ENCODE results near the gene IQGAP2. TPM values are rescaled to one million over a fixed set of nuclear protein-coding genes. Genes with fewer than 3 reads are reported as not detected.

The IQGAP2 gene
- total RNA-seq, 6 experiments from 2014 or later, result 96.4 to 152 (median 123) TPM

- ATAC-seq (no peak), DNase-seq (no peak)
- Histone ChIP-seq H3K27me3 (no peaks in the 10 kb centered on the region), H3K27ac (no peak overlapping the region), H3K4me1 (peaks cover 0 to 5% (median 0%) of the 10 kb centered on the region in 4 donors), H3K9me3 (no peaks in the 10 kb centered on the region), H3K36me3 (no peaks in the 10 kb centered on the region), H3K4me3 (no peak overlapping the region)
- TF ChIP-seq CTCF (IDR thresholded peaks at IDR 0.05) (no peak), POLR2A (IDR thresholded peaks at IDR 0.05) (no peak)
- WGBS (ENCODE audit: insufficient coverage, low coverage, low lambda C conversion rate, missing lambda C conversion rate), result 83% methylated on average over 3 of the region's 3 CpGs
- intact Hi-C loops (cut with DNase I), result no loop called here
Observed at GRCh38 chr5:76754668-76755078, 351.6 kb downstream of the IQGAP2 start.

- ATAC-seq, result peak; percentile 21 to 83 (median 60)
- 54% methylated on average over 11 of the region's 11 CpGs for WGBS (ENCODE audit: insufficient coverage, low coverage, low lambda C conversion rate, missing lambda C conversion rate)
- intact Hi-C loops (cut with DNase I), result no loop called here
- Histone ChIP-seq H3K4me3 (peak overlapping the region in 2 of 3 donors; percentile 24 to 25), H3K27me3 (no peaks in the 10 kb centered on the region), H3K36me3 (no peaks in the 10 kb centered on the region), H3K27ac (peak overlapping the region in 1 of 3 donors; percentile 39), H3K9me3 (no peaks in the 10 kb centered on the region), H3K4me1 (peaks cover 0 to 5% (median 0%) of the 10 kb centered on the region in 4 donors)
- TF ChIP-seq POLR2A (IDR thresholded peaks at IDR 0.05) (peak; percentile 64), CTCF (IDR thresholded peaks at IDR 0.05) (no peak)
- DNase-seq, result no peak
Observed at GRCh38 chr5:76755779-76756637, 352.9 kb downstream of the IQGAP2 start.

- Histone ChIP-seq H3K27me3 (no peaks in the 10 kb centered on the region), H3K4me1 (peaks cover 0 to 5% (median 0%) of the 10 kb centered on the region in 4 donors), H3K9me3 (no peaks in the 10 kb centered on the region), H3K36me3 (no peaks in the 10 kb centered on the region), H3K27ac (peak overlapping the region in 1 of 3 donors; percentile 39), H3K4me3 (peak overlapping the region in 2 of 3 donors; percentile 24 to 25)
- intact Hi-C loops (cut with DNase I), result no loop called here
- DNase-seq (no peak), ATAC-seq (peak in 1 of 4 donors; percentile 22)
- WGBS (ENCODE audit: insufficient coverage, low coverage, low lambda C conversion rate, missing lambda C conversion rate), result 85% methylated on average over 4 of the region's 4 CpGs
- TF ChIP-seq POLR2A (IDR thresholded peaks at IDR 0.05) (no peak), CTCF (IDR thresholded peaks at IDR 0.05) (no peak)
Observed at GRCh38 chr5:76757049-76757448, 354.0 kb downstream of the IQGAP2 start.

Small RNA genes within 50 kb of the gene (small RNA-seq; reads per million reads assigned to genes)
- gene RF02154 (0 reads per million in 2 experiments), gene RF02155 (0 reads per million in 2 experiments)

Other genes starting within 250 kb of the IQGAP2 start
- 1 to 10 TPM in 3 of 6 experiments, under 1 TPM in 2, not detected in 1; 0.09 to 2.1 (median 1.6) TPM for gene F2RL2, start 220.1 kb downstream of the IQGAP2 start, total RNA-seq

All from right lobe of liver (tissue), 6 donors.